ENCODE data around the gene SHISAL1. TPM values are rescaled to one million over a fixed set of nuclear protein-coding genes. Genes with fewer than 3 reads are reported as not detected.

The SHISAL1 gene
- polyA plus RNA-seq, 1 donor: 14.9 TPM

- no peak for DNase-seq
Observed at GRCh38 chr22:44277386-44278135, 35.2 kb downstream of the SHISAL1 start.

GRCh38 chr22:44276706-44277356, 35.9 kb downstream of the SHISAL1 start:
- DNase-seq: no peak

- DNase-seq: no peak
Observed at GRCh38 chr22:44276041-44276440, 36.7 kb downstream of the SHISAL1 start.

GRCh38 chr22:44275631-44275995, 37.1 kb downstream of the SHISAL1 start:
- DNase-seq: no peak

- no peak for DNase-seq
Observed at GRCh38 chr22:44274918-44275630, 37.7 kb downstream of the SHISAL1 start.

- no peak for DNase-seq
Observed at GRCh38 chr22:44273175-44273574, 39.6 kb downstream of the SHISAL1 start.

GRCh38 chr22:44272401-44272771, 40.4 kb downstream of the SHISAL1 start:
- no peak for DNase-seq

GRCh38 chr22:44271732-44272400, 40.9 kb downstream of the SHISAL1 start:
- DNase-seq: no peak

- DNase-seq: no peak
Observed at GRCh38 chr22:44271010-44271500, 41.7 kb downstream of the SHISAL1 start.

GRCh38 chr22:44270556-44270880, 42.2 kb downstream of the SHISAL1 start:
- DNase-seq: no peak

GRCh38 chr22:44269757-44270555, 42.8 kb downstream of the SHISAL1 start:
- DNase-seq: no peak

- DNase-seq: no peak
Observed at GRCh38 chr22:44269117-44269498, 43.6 kb downstream of the SHISAL1 start.

- DNase-seq: no peak
Observed at GRCh38 chr22:44268431-44269116, 44.2 kb downstream of the SHISAL1 start.

- DNase-seq: no peak
Observed at GRCh38 chr22:44267856-44268255, 44.9 kb downstream of the SHISAL1 start.

GRCh38 chr22:44266796-44267760, 45.7 kb downstream of the SHISAL1 start:
- no peak for DNase-seq

GRCh38 chr22:44263547-44263946, 49.2 kb downstream of the SHISAL1 start:
- no peak for DNase-seq

- no peak for DNase-seq
Observed at GRCh38 chr22:44261861-44262595, 50.7 kb downstream of the SHISAL1 start.

- DNase-seq: no peak
Observed at GRCh38 chr22:44261164-44261860, 51.4 kb downstream of the SHISAL1 start.
